Mononuclear cell (primary cell): ENCODE results near the gene ITGB1. TPM values are rescaled to one million over a fixed set of nuclear protein-coding genes. Genes with fewer than 3 reads are reported as not detected.
"Not testable (repeated sequence)": the region's sequence is repeated elsewhere in the genome, so short reads cannot be mapped to it uniquely, and the experiment has no call there.

Experiments
- H3K27me3 ChIP-seq: 2 replicates; pipeline ENCODE4 v1.6.0; 2011; ENCODE audit warnings: low read length, control low read depth; ENCODE audit not compliant: insufficient read depth
- H3K4me1 ChIP-seq: 2 replicates; pipeline ENCODE4 v1.5.1; 2011; ENCODE audit warnings: mild to moderate bottlenecking, low read length, control low read depth; ENCODE audit not compliant: insufficient read depth
- H3K4me3 ChIP-seq: 2 replicates; pipeline ENCODE4 v1.5.1; 2011; ENCODE audit warnings: mild to moderate bottlenecking, low read length, moderate library complexity
- H3K9me3 ChIP-seq: 2 replicates; pipeline ENCODE4 v1.5.1; 2011; ENCODE audit warnings: low read depth, mild to moderate bottlenecking, control low read depth, low read length
- total RNA-seq: library from RNA; depleted of rRNA; stranded (reverse); fragments of >200 nt; gene quantifications from one replicate; pipeline ENCODE4 v1.2.3, GENCODE V29; 2012

The ITGB1 gene
- total RNA-seq, 1 donor, result 214 TPM

DNA sequence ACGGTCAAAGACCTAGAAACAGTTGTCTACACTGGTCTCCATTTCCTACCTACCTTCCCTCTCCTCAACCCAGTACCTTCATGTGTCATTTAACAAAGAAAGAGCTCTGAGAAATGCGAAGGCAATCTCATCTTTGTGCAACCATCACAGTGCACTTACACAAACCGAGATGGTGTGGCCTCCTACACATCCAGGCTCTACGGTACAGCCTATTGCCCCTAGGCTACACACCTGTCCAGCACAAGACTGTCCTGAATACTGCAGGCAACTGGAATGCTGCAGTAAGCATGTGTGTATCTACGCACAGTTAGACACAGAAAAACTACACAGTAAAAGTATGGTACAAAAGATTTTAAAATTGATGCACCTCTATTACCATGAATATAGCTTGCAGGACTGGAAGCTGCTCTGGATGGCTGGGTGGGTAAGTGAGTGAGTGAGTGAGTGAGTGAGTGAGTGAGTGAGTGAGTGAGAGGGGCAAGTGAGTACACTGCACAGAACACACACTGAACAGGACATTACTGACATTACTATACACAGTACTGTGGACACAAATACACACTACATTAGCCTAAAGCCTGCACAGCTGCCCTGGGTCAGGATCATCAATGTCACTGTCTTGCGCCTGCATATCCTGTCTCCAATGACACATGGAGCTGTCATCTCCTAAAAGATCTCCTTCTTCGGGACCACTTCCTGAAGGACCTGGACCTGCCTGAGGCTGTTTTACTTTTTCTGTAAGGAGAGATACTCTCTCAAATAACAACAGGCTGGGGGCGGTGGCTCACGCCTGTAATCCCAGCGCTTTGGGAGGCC lies 18.5 kb downstream of the ITGB1 start:
- Histone ChIP-seq H3K9me3 (no peaks in the 10 kb centered on the region), H3K4me3 (no peak overlapping the region), H3K4me1 (peaks cover 62% of the 10 kb centered on the region), H3K27me3 (no peaks in the 10 kb centered on the region)

DNA sequence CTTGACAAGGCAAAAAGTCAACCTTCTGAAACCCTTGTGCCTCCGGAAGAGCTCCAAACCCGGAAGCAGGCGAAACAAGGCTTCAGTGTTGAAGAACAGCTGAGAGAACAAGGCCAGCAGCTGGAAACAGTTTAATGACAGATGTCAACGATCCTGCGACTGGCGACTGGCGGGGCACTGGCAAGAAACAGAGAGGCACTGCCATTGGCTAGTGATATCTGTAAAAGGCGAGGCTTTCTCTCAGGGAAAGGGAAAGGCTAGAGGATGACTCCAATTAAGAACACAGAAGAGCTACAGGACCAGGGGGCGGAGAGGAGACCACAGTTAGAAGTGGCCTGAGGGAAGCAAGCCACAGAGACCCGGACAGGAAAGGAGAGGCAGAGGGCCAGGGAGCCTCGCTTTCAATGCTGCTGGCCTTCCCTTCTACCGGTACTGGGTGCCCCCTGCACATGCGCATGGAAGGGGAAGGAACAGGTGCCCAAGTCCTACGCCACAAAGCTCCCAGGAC lies 19.4 kb downstream of the ITGB1 start:
- Histone ChIP-seq H3K27me3 (no peaks in the 10 kb centered on the region), H3K9me3 (no peaks in the 10 kb centered on the region), H3K4me1 (peaks cover 53% of the 10 kb centered on the region), H3K4me3 (no peak overlapping the region)

- H3K4me1 ChIP-seq, result peaks cover 47% of the 10 kb centered on the region
- H3K27me3 ChIP-seq, result no peaks in the 10 kb centered on the region
- no peak overlapping the region for H3K4me3 ChIP-seq
- no peaks in the 10 kb centered on the region for H3K9me3 ChIP-seq
These were observed 20.1 kb downstream of the ITGB1 start for GRCh38 chr10:32937911-32938424.

DNA sequence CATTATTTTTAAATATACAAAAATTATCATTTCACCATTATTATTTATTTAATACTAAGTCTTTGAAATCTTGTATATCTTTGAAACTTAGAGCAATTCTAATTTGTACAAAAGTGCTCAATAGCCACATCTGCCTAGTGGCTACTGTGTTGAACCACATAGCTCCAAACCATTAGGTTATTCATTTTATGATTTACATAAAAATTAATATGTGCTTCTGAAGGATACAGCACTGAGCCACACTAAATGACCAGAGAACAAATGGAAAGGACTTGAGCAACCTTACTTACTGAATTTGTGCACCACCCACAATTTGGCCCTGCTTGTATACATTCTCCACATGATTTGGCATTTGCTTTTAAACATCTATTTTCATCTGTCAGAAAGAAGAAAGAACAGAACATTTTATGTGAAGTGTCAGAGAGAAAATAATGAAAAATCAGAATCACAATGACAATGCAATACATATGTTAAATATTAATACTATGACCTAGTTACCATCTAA lies 25.8 kb downstream of the ITGB1 start:
- H3K27me3 ChIP-seq, result no peaks in the 10 kb centered on the region
- no peaks in the 10 kb centered on the region for H3K9me3 ChIP-seq
- no peaks in the 10 kb centered on the region for H3K4me1 ChIP-seq
- no peak overlapping the region for H3K4me3 ChIP-seq

- no peak overlapping the region for H3K4me3 ChIP-seq
- H3K27me3 ChIP-seq, result no peaks in the 10 kb centered on the region
- H3K4me1 ChIP-seq, result no peaks in the 10 kb centered on the region
- H3K9me3 ChIP-seq, result no peaks in the 10 kb centered on the region
These were observed 26.4 kb downstream of the ITGB1 start for GRCh38 chr10:32931593-32931992.

DNA sequence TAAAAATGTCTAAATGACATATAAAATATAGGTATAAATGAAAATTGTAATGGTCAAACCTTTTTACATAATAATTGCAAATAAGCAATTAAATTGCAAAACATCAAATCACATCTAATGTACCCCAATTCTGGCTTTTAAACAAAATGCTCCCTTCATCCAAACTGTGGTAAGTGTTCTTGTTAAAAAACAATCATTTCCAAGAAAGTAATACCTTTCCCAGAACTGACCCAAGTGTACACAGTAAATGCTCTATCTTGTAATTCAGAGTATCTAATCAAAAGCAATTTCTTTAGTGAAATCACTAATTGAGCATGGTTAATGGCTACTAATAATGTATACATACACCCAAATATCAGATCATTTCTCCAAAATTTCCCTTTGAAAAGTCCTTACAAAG lies 28.0 kb downstream of the ITGB1 start:
- no peaks in the 10 kb centered on the region for H3K4me1 ChIP-seq
- H3K9me3 ChIP-seq, result no peaks in the 10 kb centered on the region
- H3K27me3 ChIP-seq, result no peaks in the 10 kb centered on the region
- no peak overlapping the region for H3K4me3 ChIP-seq

- Histone ChIP-seq H3K4me1 (no peaks in the 10 kb centered on the region), H3K9me3 (no peaks in the 10 kb centered on the region), H3K27me3 (no peaks in the 10 kb centered on the region), H3K4me3 (no peak overlapping the region)
These were observed 28.4 kb downstream of the ITGB1 start for GRCh38 chr10:32929634-32930033.

DNA sequence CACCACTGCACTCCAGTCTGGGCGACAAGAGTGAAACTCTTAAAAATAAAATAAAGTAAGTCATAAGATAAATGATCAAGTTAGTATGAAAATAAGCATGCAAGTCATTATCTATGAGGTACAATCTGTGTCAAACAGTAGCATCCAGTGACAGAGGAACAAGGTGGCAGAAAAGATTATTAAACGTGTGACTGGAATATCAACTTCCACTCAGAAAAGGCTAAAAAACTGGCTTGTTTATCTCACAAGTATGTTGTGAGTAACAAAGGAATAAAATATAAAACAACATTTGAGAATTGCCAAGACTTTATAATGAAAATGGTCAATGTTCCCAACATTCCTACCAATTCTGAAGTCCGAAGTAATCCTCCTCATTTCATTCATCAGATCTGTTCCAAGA lies 30.3 kb downstream of the ITGB1 start:
- Histone ChIP-seq H3K4me1 (no peaks in the 10 kb centered on the region), H3K4me3 (no peak overlapping the region), H3K9me3 (no peaks in the 10 kb centered on the region), H3K27me3 (no peaks in the 10 kb centered on the region)

DNA sequence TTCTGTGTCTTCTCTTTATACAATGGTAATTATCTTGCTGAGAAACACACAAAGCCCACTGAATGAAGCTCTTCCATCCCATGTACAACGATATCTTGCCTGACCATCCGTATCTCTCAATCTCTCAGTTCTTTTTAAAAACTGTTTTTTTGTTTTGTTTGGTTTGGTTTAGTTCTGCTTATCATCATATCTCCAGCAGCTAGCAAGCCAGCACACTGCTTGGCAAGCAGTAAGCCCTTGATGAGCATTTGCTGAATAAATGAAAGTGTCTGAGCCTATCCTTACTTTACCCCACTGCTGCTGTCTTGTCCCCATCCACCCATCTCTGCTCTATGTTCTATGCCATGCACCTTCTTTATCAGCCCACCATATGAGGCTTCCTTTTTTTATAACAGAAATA lies 34.2 kb downstream of the ITGB1 start:
- H3K9me3 ChIP-seq, result no peaks in the 10 kb centered on the region
- H3K27me3 ChIP-seq, result no peaks in the 10 kb centered on the region
- no peaks in the 10 kb centered on the region for H3K4me1 ChIP-seq
- no peak overlapping the region for H3K4me3 ChIP-seq

DNA sequence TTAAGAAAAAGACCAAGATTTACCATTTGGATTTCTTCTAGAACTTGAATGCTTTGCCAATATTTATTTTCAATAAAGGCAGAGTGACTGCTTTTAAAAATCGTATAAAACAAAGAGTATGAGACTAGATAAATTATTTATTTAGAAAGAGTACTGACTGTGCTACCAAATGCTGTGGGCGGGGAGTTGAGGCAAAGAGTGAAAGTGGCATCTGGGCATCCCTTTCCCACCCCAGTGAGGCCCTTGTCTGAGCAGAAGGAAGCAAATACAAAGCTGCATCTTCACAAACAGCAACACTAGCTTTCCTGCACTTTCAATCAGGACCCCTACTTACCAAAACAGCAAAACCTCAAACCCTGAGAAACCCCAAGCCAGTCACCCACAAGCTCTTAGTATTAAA lies 34.9 kb downstream of the ITGB1 start:
- Histone ChIP-seq H3K27me3 (no peaks in the 10 kb centered on the region), H3K9me3 (no peaks in the 10 kb centered on the region), H3K4me3 (no peak overlapping the region), H3K4me1 (no peaks in the 10 kb centered on the region)

DNA sequence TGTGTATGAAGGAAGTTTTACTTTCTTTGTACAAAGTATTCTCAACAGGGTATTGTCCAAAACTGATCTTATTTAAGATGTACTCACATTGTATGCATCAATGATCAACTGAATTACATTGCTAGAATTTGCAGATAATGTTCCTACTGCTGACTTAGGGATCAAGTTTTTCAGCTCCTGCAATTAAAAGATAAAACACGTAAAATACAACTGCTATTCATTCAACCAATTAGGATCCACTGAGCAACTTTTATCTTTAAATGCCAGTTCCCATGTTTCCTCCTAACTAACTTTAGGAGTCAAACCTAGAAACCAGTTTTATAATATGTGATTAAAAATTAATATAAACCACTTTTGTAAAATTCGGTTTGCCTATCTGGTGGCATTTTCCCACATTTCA lies 35.9 kb downstream of the ITGB1 start:
- Histone ChIP-seq H3K9me3 (no peaks in the 10 kb centered on the region), H3K27me3 (no peaks in the 10 kb centered on the region)

DNA sequence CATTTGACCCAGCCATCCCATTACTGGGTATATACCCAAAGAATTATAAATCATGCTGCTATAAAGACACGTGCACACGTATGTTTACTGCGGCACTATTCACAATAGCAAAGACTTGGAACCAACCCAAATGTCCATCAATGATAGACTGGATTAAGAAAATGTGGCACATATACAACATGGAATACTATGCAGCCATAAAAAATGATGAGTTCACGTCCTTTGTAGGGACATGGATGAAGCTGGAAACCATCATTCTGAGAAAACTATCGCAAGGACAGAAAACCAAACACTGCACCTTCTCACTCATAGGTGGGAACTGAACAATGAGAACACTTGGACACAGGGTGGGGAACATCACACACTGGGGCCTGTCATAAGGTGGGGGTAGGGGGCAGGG lies 40.2 kb downstream of the ITGB1 start:
- H3K27me3 ChIP-seq, H3K9me3 ChIP-seq, H3K4me3 ChIP-seq, H3K4me1 ChIP-seq: not testable (repeated sequence)

More for the DNA sequence above, 35.9 kb downstream of the ITGB1 start:
- no peaks in the 10 kb centered on the region for H3K4me1 ChIP-seq
- H3K4me3 ChIP-seq, result no peak overlapping the region

- Histone ChIP-seq H3K9me3 (no peaks in the 10 kb centered on the region), H3K27me3 (no peaks in the 10 kb centered on the region), H3K4me3 (no peak overlapping the region), H3K4me1 (no peaks in the 10 kb centered on the region)
These were observed 46.6 kb downstream of the ITGB1 start for GRCh38 chr10:32911285-32912016.

- not testable (repeated sequence) for H3K27me3 ChIP-seq, H3K9me3 ChIP-seq, H3K4me3 ChIP-seq, H3K4me1 ChIP-seq
These were observed 48.1 kb downstream of the ITGB1 start for GRCh38 chr10:32909970-32910369.

GRCh38 chr10:32909456-32909855 lies 48.6 kb downstream of the ITGB1 start:
- Histone ChIP-seq H3K9me3 (no peaks in the 10 kb centered on the region), H3K27me3 (no peaks in the 10 kb centered on the region), H3K4me3 (no peak overlapping the region), H3K4me1 (no peaks in the 10 kb centered on the region)
